ENCODE measurements around the gene NTN3.

Gene NTN3

GRCh38 chr16:2496223-2497115 is 25.4 kb downstream of the NTN3 start:
- H3K27ac ChIP-seq (ENCODE audit: low read depth, low read length) = no peak overlapping the region

GRCh38 chr16:2497116-2497630 is 26.1 kb downstream of the NTN3 start:
- H3K27ac ChIP-seq (ENCODE audit: low read depth, low read length) = no peak overlapping the region
- peaks cover 14% of the 10 kb centered on the region for H3K79me2 ChIP-seq (ENCODE audit: control insufficient read depth, low read length)
- H3F3A ChIP-seq (ENCODE audit: control insufficient read depth, insufficient read depth) = no peaks in the 10 kb centered on the region
- H4K20me1 ChIP-seq (ENCODE audit: control insufficient read depth, insufficient read depth, low read depth, low read length) = 0 out of 2 replicates have a peak, but pooled peaks cover 7% of the 10 kb centered on the region
- H3K27me3 ChIP-seq (ENCODE audit: control insufficient read depth, low read length) = no peaks in the 10 kb centered on the region
- H3K4me1 ChIP-seq (ENCODE audit: control insufficient read depth, low read length) = peaks cover 15% of the 10 kb centered on the region
- no peak overlapping the region for H3K4me2 ChIP-seq (ENCODE audit: low read length)
- H3K9me2 ChIP-seq (replicated peaks; ENCODE audit: control insufficient read depth, low read length) = no peaks in the 10 kb centered on the region
- no peak for TF ChIP-seq CTCF (IDR thresholded peaks at IDR 0.05; ENCODE audit: low read depth, low read length, poor library complexity, severe bottlenecking)
- TF ChIP-seq EZH2phosphoT487 (IDR thresholded peaks at IDR 0.05; ENCODE audit: borderline replicate concordance, low read length) = no peak
- no peaks in the 10 kb centered on the region for H3K9me3 ChIP-seq (ENCODE audit: control insufficient read depth, insufficient read depth, low read length)
- H3K4me3 ChIP-seq (ENCODE audit: low read length) = no peak overlapping the region
- peaks cover 38% of the 10 kb centered on the region for H3K36me3 ChIP-seq (ENCODE audit: control insufficient read depth, low read length)

More at GRCh38 chr16:2496223-2497115, 25.4 kb downstream of the NTN3 start:
- H3K4me2 ChIP-seq (ENCODE audit: low read length) = no peak overlapping the region
- TF ChIP-seq EZH2phosphoT487 (IDR thresholded peaks at IDR 0.05; ENCODE audit: borderline replicate concordance, low read length) (no peak), CTCF (IDR thresholded peaks at IDR 0.05; ENCODE audit: low read depth, low read length, poor library complexity, severe bottlenecking) (no peak)
- H3F3A ChIP-seq (ENCODE audit: control insufficient read depth, insufficient read depth) = no peaks in the 10 kb centered on the region
- H3K4me3 ChIP-seq (ENCODE audit: low read length) = no peak overlapping the region
- 0 out of 2 replicates have a peak, but pooled peaks cover 7% of the 10 kb centered on the region for H4K20me1 ChIP-seq (ENCODE audit: control insufficient read depth, insufficient read depth, low read depth, low read length)
- H3K79me2 ChIP-seq (ENCODE audit: control insufficient read depth, low read length) = peaks cover 12% of the 10 kb centered on the region
- no peaks in the 10 kb centered on the region for H3K9me2 ChIP-seq (replicated peaks; ENCODE audit: control insufficient read depth, low read length)
- peaks cover 34% of the 10 kb centered on the region for H3K36me3 ChIP-seq (ENCODE audit: control insufficient read depth, low read length)
- no peaks in the 10 kb centered on the region for H3K27me3 ChIP-seq (ENCODE audit: control insufficient read depth, low read length)
- H3K4me1 ChIP-seq (ENCODE audit: control insufficient read depth, low read length) = peaks cover 8% of the 10 kb centered on the region
- no peaks in the 10 kb centered on the region for H3K9me3 ChIP-seq (ENCODE audit: control insufficient read depth, insufficient read depth, low read length)

GRCh38 chr16:2497695-2498484 is 26.8 kb downstream of the NTN3 start:
- H3K36me3 ChIP-seq (ENCODE audit: control insufficient read depth, low read length) = peaks cover 43% of the 10 kb centered on the region
- H3K79me2 ChIP-seq (ENCODE audit: control insufficient read depth, low read length) = peaks cover 17% of the 10 kb centered on the region
- TF ChIP-seq EZH2phosphoT487 (IDR thresholded peaks at IDR 0.05; ENCODE audit: borderline replicate concordance, low read length) (no peak), CTCF (IDR thresholded peaks at IDR 0.05; ENCODE audit: low read depth, low read length, poor library complexity, severe bottlenecking) (no peak)
- no peaks in the 10 kb centered on the region for H3K27me3 ChIP-seq (ENCODE audit: control insufficient read depth, low read length)
- H3F3A ChIP-seq (ENCODE audit: control insufficient read depth, insufficient read depth) = no peaks in the 10 kb centered on the region
- H3K9me3 ChIP-seq (ENCODE audit: control insufficient read depth, insufficient read depth, low read length) = no peaks in the 10 kb centered on the region
- no peak overlapping the region for H3K4me2 ChIP-seq (ENCODE audit: low read length)
- 0 out of 2 replicates have a peak, but pooled peaks cover 7% of the 10 kb centered on the region for H4K20me1 ChIP-seq (ENCODE audit: control insufficient read depth, insufficient read depth, low read depth, low read length)
- no peaks in the 10 kb centered on the region for H3K9me2 ChIP-seq (replicated peaks; ENCODE audit: control insufficient read depth, low read length)
- H3K4me3 ChIP-seq (ENCODE audit: low read length) = no peak overlapping the region
- H3K27ac ChIP-seq (ENCODE audit: low read depth, low read length) = no peak overlapping the region
- H3K4me1 ChIP-seq (ENCODE audit: control insufficient read depth, low read length) = peaks cover 22% of the 10 kb centered on the region
